ENCODE results near the gene SLC51A. TPM values are rescaled to one million over a fixed set of nuclear protein-coding genes. Genes with fewer than 3 reads are reported as not detected.
"Not testable (repeated sequence)": the region's sequence is repeated elsewhere in the genome, so short reads cannot be mapped to it uniquely, and the experiment has no call there.

SLC51A gene
- total RNA-seq, 4 donors from 2014 or later, result 0.39 to 1.4 TPM; not detected in 2

DNA sequence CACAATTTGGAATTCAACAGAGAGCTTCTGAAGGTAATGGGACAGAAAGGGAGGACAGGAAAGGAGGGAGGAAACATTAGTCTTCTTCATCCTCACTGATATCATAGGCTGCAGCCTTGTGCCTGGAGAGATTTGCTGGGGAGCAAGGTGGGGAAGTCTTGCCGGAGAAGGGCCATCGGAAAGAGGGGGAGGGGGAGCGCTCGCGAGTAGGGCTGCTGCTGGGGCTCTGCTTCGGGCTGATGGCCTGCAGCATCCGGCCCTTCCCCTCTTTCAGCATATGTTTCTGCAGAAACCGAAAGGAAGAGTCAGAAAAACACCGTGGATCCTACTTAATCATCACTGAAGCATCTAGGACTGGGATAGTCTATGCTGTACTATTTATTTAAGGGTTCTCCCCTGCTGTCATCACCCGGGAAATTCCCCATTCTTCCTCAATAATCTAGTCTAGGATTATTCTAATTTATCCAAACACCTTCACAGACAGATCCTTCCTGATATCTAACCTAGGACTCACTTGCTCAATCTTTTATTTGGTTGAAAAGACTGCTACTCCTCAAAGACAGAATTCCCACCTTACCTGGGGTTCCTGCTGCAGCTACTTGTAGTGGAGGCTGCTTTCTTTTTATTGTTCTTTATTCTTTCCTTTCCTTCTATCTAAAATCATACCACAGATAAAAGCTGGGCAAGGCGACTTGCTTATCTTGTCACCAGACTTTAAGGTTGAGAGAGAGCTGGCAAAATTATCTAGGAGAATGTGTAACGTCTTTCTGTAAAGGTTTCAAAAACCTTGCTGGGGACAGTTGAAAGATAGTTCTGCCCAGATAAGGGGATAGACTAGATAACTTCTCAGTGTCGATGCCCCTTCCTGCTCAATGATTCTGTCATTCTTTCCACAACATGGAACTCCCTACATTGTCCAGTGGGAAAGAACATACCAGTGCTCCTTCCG is 22.6 kb downstream of the SLC51A start:
- no peak overlapping the region for H3K4me3 ChIP-seq
- ATAC-seq, result no peak

DNA sequence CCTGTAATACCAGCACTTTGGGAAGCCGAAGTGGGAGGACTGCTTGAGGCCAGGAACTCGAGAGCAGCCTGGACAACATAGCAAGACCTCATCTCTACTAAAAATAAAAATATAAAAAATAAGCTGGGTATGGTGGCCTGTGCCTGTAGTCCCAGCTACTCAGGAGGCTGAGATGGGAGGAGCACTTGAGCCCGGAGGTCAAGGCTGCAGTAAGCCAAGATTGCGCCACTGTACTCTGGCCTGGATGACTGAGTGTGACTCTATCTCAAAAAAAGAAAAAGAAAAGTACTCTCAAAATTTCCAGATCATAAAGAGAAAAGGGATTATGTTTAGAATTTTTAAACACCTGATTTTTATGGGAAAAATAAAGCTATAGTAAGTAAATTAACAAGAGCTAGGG is 24.1 kb downstream of the SLC51A start:
- no peaks in the 10 kb centered on the region for H3K4me1 ChIP-seq
- H3K4me3 ChIP-seq, result no peak overlapping the region
- TF ChIP-seq POLR2A (IDR thresholded peaks at IDR 0.05), result no peak
- TF ChIP-seq, protein P1, sequence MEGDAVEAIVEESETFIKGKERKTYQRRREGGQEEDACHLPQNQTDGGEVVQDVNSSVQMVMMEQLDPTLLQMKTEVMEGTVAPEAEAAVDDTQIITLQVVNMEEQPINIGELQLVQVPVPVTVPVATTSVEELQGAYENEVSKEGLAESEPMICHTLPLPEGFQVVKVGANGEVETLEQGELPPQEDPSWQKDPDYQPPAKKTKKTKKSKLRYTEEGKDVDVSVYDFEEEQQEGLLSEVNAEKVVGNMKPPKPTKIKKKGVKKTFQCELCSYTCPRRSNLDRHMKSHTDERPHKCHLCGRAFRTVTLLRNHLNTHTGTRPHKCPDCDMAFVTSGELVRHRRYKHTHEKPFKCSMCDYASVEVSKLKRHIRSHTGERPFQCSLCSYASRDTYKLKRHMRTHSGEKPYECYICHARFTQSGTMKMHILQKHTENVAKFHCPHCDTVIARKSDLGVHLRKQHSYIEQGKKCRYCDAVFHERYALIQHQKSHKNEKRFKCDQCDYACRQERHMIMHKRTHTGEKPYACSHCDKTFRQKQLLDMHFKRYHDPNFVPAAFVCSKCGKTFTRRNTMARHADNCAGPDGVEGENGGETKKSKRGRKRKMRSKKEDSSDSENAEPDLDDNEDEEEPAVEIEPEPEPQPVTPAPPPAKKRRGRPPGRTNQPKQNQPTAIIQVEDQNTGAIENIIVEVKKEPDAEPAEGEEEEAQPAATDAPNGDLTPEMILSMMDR (IDR thresholded peaks at IDR 0.05 in 4 of 5, conservative IDR thresholded peaks at IDR 0.05 in 1 of 5), result no peak
- no peak overlapping the region for H3K27ac ChIP-seq
- in situ Hi-C loops (cut with MboI; ENCODE audit: low sequenced_read_pairs in 4 of 4), result no loop called here
- peaks cover 0 to 65% of the 10 kb centered on the region in 2 donors for H3K36me3 ChIP-seq
- no peak for DNase-seq
- ATAC-seq, result no peak
- intact Hi-C loops (cut with DNase I; ENCODE audit: low total_unique reads), result no loop called here
- H3K27me3 ChIP-seq, result no peaks in the 10 kb centered on the region
- no peaks in the 10 kb centered on the region for H3K9me3 ChIP-seq

More for the DNA sequence above, 22.6 kb downstream of the SLC51A start:
- no peak overlapping the region for H3K27ac ChIP-seq
- H3K4me1 ChIP-seq, result no peaks in the 10 kb centered on the region
- in situ Hi-C loops (cut with MboI; ENCODE audit: low sequenced_read_pairs in 4 of 4) (no loop called here), intact Hi-C loops (cut with DNase I; ENCODE audit: low total_unique reads) (no loop called here)
- no peaks in the 10 kb centered on the region for H3K9me3 ChIP-seq
- H3K36me3 ChIP-seq, result peaks cover 0 to 61% of the 10 kb centered on the region in 2 donors
- no peaks in the 10 kb centered on the region for H3K27me3 ChIP-seq
- no peak for DNase-seq
- TF ChIP-seq, protein P1 (IDR thresholded peaks at IDR 0.05 in 4 of 5, conservative IDR thresholded peaks at IDR 0.05 in 1 of 5), result no peak
- TF ChIP-seq POLR2A (IDR thresholded peaks at IDR 0.05), result no peak

DNA sequence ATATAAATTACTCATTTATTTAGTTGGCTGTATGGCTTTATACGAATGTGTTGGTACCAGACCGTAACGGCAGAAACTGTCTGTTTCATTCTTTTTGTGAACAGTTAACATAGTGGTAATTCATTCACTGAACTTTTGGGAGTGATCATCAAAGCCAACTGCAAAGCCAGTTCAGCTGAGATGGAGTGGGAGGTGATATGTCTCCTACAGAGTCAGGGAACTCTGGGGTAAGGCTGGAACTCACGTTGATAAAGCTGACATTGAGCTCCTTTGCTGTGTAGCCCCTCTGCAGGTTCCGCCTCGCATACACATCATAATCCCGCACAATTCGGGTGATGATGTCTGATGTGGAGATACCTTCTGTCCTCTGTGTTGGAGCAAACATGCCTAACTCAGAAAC is 25.4 kb downstream of the SLC51A start:
- Histone ChIP-seq H3K4me1 (no peaks in the 10 kb centered on the region), H3K36me3 (peaks cover 0 to 74% of the 10 kb centered on the region in 2 donors), H3K27me3 (no peaks in the 10 kb centered on the region), H3K4me3 (no peak overlapping the region), H3K27ac (no peak overlapping the region), H3K9me3 (no peaks in the 10 kb centered on the region)
- intact Hi-C loops (cut with DNase I; ENCODE audit: low total_unique reads) (no loop called here), in situ Hi-C loops (cut with MboI; ENCODE audit: low sequenced_read_pairs in 4 of 4) (no loop called here)
- no peak for ATAC-seq
- no peak for TF ChIP-seq POLR2A (IDR thresholded peaks at IDR 0.05)
- TF ChIP-seq, protein P1 (IDR thresholded peaks at IDR 0.05 in 4 of 5, conservative IDR thresholded peaks at IDR 0.05 in 1 of 5), result no peak
- DNase-seq, result no peak

DNA sequence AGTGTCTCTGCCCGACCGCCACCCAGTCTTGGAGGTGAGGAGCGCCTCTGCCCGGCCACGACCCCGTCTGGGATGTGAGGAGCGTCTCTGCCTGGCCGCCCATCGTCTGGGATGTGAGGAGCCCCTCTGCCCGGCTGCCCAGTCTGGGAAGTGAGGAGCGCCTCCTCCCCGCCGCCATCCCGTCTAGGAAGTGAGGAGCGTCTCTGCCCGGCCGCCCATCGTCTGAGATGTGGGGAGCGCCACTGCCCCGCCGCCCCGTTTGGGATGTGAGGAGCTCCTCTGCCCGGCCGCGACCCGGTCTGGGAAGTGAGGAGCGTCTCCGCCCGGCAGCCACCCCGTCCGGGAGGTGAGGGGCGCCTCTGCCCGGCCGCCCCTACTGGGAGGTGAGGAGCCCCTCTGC is 27.8 kb downstream of the SLC51A start:
- H3K4me3 ChIP-seq; H3K27ac ChIP-seq; in situ Hi-C loops (cut with MboI; ENCODE audit: low sequenced_read_pairs in 4 of 4); DNase-seq; intact Hi-C loops (cut with DNase I; ENCODE audit: low total_unique reads); H3K4me1 ChIP-seq; H3K9me3 ChIP-seq; H3K27me3 ChIP-seq; ATAC-seq: not testable (repeated sequence)
- H3K36me3 ChIP-seq, result peaks cover 0 to 64% of the 10 kb centered on the region in 2 donors

DNA sequence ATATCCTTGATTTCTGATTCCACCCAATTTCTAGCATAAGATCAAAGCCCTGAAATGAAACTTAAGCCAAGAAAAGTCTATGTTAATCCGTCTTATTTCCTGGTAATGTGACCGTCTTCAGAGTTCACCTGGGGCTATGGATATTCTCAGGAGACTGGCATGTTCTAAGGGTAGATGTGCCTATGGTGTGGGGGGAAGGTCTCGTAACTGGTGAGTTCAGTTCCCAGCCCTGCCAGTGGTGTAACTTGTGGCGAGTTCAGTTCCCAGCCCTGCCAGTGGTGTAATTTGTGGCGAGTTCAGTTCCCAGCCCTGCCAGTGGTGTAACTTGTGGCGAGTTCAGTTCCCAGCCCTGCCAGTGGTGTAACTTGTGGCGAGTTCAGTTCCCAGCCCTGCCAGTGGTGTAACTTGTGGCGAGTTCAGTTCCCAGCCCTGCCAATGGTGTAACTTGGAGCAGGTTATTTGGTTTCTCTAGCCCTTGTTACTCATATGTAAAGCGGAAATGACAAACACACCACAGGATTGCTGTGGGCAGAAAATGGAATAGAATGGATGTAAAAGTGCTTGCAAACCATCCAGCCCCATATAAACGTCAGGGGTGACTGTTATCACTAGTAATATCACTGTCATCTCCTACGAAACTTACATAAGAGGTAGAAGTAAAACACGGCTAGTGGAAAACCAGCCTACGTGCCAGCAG is 30.4 kb downstream of the SLC51A start:
- H3K9me3 ChIP-seq, result no peaks in the 10 kb centered on the region
- intact Hi-C loops (cut with DNase I; ENCODE audit: low total_unique reads), result no loop called here

More for the DNA sequence above, 30.4 kb downstream of the SLC51A start:
- no peak for DNase-seq
- ATAC-seq, result no peak
- Histone ChIP-seq H3K36me3 (peaks cover 0 to 38% of the 10 kb centered on the region in 2 donors), H3K4me1 (peaks cover 3 to 5% of the 10 kb centered on the region in 2 donors), H3K4me3 (no peak overlapping the region), H3K27ac (no peak overlapping the region), H3K27me3 (no peaks in the 10 kb centered on the region)
- in situ Hi-C loops (cut with MboI; ENCODE audit: low sequenced_read_pairs in 4 of 4), result no loop called here
- no peak for TF ChIP-seq POLR2A (IDR thresholded peaks at IDR 0.05)
- TF ChIP-seq, protein P1 (IDR thresholded peaks at IDR 0.05 in 4 of 5, conservative IDR thresholded peaks at IDR 0.05 in 1 of 5), result no peak
